Sigmoid colon (tissue), 7 donors: Measurements from ENCODE around the gene CACNA2D3. TPM values are rescaled to one million over a fixed set of nuclear protein-coding genes. Genes with fewer than 3 reads are reported as not detected.

ENCODE experiments used
- DNase-seq: peaks from one replicate; pipeline ENCODE4 v3.0.0-alpha.2; 2019
- H3K27ac ChIP-seq, 4 donors: fragments of 200-600 bp; sonication (generic); one replicate each; pipeline ENCODE4 v1.5.1; 2016 to 2019; ENCODE audit warnings: mild to moderate bottlenecking in 1 of 4
- H3K27me3 ChIP-seq, 3 donors: fragments of 200-600 bp; sonication (generic); one replicate each; pipeline ENCODE4 v1.5.1; 2019; ENCODE audit warnings: mild to moderate bottlenecking in 1 of 3
- H3K36me3 ChIP-seq, 4 donors: fragments of 200-600 bp; sonication (generic); one replicate each; pipeline ENCODE4 v1.5.1; 2016 to 2019
- H3K4me1 ChIP-seq, 4 donors: fragments of 200-600 bp; sonication (generic); one replicate each; pipeline ENCODE4 v1.5.1; 2017 to 2019
- H3K4me3 ChIP-seq, 4 donors: fragments of 200-600 bp; sonication (generic); one replicate each; pipeline ENCODE4 v1.5.1; 2017 to 2019; ENCODE audit warnings: mild to moderate bottlenecking in 2 of 4, moderate library complexity in 1 of 4
- H3K9me3 ChIP-seq, 4 donors: fragments of 200-600 bp in 3 of 4; sonication (generic) in 3 of 4; one replicate each; pipeline versions ENCODE4 v1.5.1 to v1.6.1; 2013 to 2019
- EP300 ChIP-seq, 4 donors: sonication (generic); formaldehyde crosslinking; IDR thresholded peaks; one replicate each; pipeline ENCODE4 v1.6.1; 2017; ENCODE audit warnings: antibody characterized with exemption in 4 of 4
- POLR2A ChIP-seq, 2 donors: fragments of 450-650 bp; IDR thresholded peaks; one replicate each; pipeline ENCODE4 v1.6.1; 2016; ENCODE audit warnings: antibody characterized with exemption in 2 of 2, mild to moderate bottlenecking in 2 of 2, moderate library complexity in 2 of 2
- POLR2AphosphoS5 ChIP-seq, 4 donors: sonication (generic); formaldehyde crosslinking; IDR thresholded peaks; one replicate each; pipeline ENCODE4 v1.6.1; 2017; ENCODE audit warnings: antibody characterized with exemption in 4 of 4
- WGBS, 2 donors: extraction: QIAGEN DNeasy Blood & Tissue Kit; methylation state at CpG; one replicate each; pipeline ENCODE4 v1.1.7; 2013; 5-methylcytosine and 5-hydroxymethylcytosine counted together
- intact Hi-C: fragments of 100-400 bp; cut with DNase I; formaldehyde crosslinking; loops from one replicate; pipeline ENCODE4 v1.15.1; 2023
- polyA plus RNA-seq, 3 donors: library from polyadenylated mRNA; stranded (reverse); fragments of 200-250 nt; gene quantifications; one replicate each; pipeline ENCODE4 v1.2.3, GENCODE V29; 2013
- total RNA-seq, 4 donors: library from RNA; depleted of rRNA; stranded (reverse); fragments of >200 nt; gene quantifications; one replicate each; pipeline ENCODE4 v1.1.0, GENCODE V29; 2016
- TF ChIP-seq, protein P1 (sequence below), 4 experiments: fragments of 450-650 bp in 3 of 4; fragments of 200-600 bp in 1 of 4; IDR thresholded peaks; one replicate each; pipeline ENCODE4 v1.5.1; 2016 to 2019; ENCODE audit warnings: antibody characterized with exemption in 4 of 4, mild to moderate bottlenecking in 3 of 4, moderate library complexity in 2 of 4
- donor health status: healthy with polysubstance abuse.
- donor health status: Bipolar disorder and iron deficiency.
- donor health status: healthy.

CACNA2D3 gene
- total and polyA plus RNA-seq, 7 donors = 0.32 to 10.2 (median 4.8) TPM; not detected in 1

DNA sequence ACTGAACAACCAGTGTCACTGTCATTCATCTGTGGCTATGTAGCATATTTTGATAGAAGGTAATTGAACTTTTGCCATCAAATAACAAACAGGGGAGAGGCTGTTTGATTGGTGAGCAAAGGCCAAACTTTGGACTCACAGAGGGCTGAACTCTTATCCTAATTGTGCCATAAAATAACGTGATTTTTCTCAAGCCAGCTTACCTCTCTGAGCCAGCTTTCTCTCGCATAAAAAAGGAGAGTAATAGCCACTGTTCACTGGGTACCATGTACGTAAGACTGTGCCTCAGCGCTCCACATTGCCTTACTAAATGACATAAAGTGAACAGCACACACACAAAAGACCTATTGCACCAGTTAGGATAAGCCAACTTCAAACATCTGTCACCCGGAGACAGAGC, 588.6 kb downstream of the CACNA2D3 start:
- Histone ChIP-seq H3K4me1 (no peaks in the 10 kb centered on the region), H3K9me3 (no peaks in the 10 kb centered on the region), H3K27ac (no peak overlapping the region), H3K36me3 (no peaks in the 10 kb centered on the region), H3K27me3 (no peaks in the 10 kb centered on the region), H3K4me3 (no peak overlapping the region)
- DNase-seq = no peak
- TF ChIP-seq POLR2A (IDR thresholded peaks at IDR 0.05) = no peak
- no peak for TF ChIP-seq POLR2AphosphoS5 (IDR thresholded peaks at IDR 0.05)
- TF ChIP-seq EP300 (IDR thresholded peaks at IDR 0.05) = no peak
- TF ChIP-seq, protein P1, sequence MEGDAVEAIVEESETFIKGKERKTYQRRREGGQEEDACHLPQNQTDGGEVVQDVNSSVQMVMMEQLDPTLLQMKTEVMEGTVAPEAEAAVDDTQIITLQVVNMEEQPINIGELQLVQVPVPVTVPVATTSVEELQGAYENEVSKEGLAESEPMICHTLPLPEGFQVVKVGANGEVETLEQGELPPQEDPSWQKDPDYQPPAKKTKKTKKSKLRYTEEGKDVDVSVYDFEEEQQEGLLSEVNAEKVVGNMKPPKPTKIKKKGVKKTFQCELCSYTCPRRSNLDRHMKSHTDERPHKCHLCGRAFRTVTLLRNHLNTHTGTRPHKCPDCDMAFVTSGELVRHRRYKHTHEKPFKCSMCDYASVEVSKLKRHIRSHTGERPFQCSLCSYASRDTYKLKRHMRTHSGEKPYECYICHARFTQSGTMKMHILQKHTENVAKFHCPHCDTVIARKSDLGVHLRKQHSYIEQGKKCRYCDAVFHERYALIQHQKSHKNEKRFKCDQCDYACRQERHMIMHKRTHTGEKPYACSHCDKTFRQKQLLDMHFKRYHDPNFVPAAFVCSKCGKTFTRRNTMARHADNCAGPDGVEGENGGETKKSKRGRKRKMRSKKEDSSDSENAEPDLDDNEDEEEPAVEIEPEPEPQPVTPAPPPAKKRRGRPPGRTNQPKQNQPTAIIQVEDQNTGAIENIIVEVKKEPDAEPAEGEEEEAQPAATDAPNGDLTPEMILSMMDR (IDR thresholded peaks at IDR 0.05) = no peak
- 21 to 59% methylated on average over 5 of the region's 5 CpGs for WGBS, 2 donors
- intact Hi-C loops = no loop called here

DNA sequence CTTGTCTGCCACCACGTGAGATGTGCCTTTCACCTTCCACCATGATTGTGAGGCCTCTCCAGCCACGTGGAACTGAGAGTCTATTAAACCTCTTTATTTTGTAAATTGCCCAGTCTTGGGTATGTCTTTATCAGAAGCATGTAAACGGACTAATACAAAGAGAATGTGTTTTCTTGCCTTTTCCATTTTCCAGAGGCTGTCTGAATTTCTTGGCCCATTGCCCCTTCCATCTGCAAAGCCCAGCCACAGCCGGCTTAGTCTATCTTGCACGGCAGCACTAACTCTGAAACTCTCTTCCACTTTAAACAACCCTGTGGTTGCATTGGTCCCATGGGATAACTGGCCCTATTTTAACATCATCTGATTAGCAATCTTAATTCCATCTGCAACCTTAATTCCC, 590.2 kb downstream of the CACNA2D3 start:
- Histone ChIP-seq H3K9me3 (no peaks in the 10 kb centered on the region), H3K27me3 (no peaks in the 10 kb centered on the region), H3K27ac (no peak overlapping the region), H3K36me3 (no peaks in the 10 kb centered on the region), H3K4me3 (no peak overlapping the region), H3K4me1 (no peaks in the 10 kb centered on the region)
- no peak for DNase-seq
- 75 to 77% methylated on average over 5 of the region's 5 CpGs for WGBS, 2 donors
- no peak for TF ChIP-seq POLR2A (IDR thresholded peaks at IDR 0.05)
- no peak for TF ChIP-seq POLR2AphosphoS5 (IDR thresholded peaks at IDR 0.05)
- TF ChIP-seq EP300 (IDR thresholded peaks at IDR 0.05) = no peak
- TF ChIP-seq, protein P1 (IDR thresholded peaks at IDR 0.05) = no peak
- intact Hi-C loops = no loop called here

DNA sequence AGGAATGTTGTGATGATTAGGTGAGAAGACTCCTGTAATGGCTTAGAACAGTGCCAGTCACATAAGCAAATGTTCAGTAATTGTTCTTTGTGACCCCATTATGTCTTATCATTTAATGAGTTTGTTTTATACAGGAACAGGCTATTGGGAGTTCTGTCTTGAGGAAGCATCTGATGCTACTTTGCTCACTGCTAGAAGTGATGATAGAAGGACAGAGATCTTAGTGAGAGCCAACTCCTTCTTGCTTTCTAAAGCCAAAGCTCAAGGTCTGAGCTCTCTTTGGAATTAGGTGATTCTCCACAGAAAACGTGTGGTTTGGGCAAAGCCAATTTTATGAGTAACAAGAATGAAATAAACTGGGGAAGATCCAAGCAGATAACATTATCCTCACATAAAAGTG, 590.7 kb downstream of the CACNA2D3 start:
- Histone ChIP-seq H3K27ac (no peak overlapping the region), H3K9me3 (no peaks in the 10 kb centered on the region), H3K36me3 (no peaks in the 10 kb centered on the region), H3K4me1 (no peaks in the 10 kb centered on the region), H3K4me3 (no peak overlapping the region), H3K27me3 (no peaks in the 10 kb centered on the region)
- WGBS, 2 donors = 58 to 76% methylated on average over 1 of the region's 1 CpG
- TF ChIP-seq POLR2A (IDR thresholded peaks at IDR 0.05) = no peak
- no peak for TF ChIP-seq POLR2AphosphoS5 (IDR thresholded peaks at IDR 0.05)
- TF ChIP-seq, protein P1 (IDR thresholded peaks at IDR 0.05) = no peak
- TF ChIP-seq EP300 (IDR thresholded peaks at IDR 0.05) = no peak
- no peak for DNase-seq
- intact Hi-C loops = no loop called here

DNA sequence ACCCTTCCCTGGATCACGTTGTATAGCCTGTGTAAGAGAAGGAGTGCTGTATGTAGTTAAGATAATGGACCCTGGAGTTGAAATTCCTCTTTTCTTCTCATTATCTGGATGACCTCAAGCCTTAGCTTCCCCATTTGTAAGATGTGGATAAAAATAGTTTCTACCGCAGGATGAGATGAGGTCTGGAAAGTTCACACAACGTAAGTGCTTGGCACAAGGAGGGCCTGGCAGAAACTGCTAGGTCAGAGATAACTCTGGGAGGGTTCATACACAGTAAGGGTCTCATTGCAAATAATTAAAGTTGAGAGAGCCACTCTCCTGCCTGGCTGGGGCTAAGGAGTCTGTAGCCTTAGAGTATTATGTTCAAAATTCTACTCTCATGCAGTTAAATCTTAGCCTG, 591.1 kb downstream of the CACNA2D3 start:
- Histone ChIP-seq H3K27ac (no peak overlapping the region), H3K9me3 (no peaks in the 10 kb centered on the region), H3K4me1 (no peaks in the 10 kb centered on the region), H3K27me3 (no peaks in the 10 kb centered on the region), H3K36me3 (no peaks in the 10 kb centered on the region), H3K4me3 (no peak overlapping the region)
- DNase-seq = no peak
- intact Hi-C loops = no loop called here
- TF ChIP-seq EP300 (IDR thresholded peaks at IDR 0.05) = no peak
- TF ChIP-seq POLR2A (IDR thresholded peaks at IDR 0.05) = no peak
- TF ChIP-seq POLR2AphosphoS5 (IDR thresholded peaks at IDR 0.05) = no peak
- TF ChIP-seq, protein P1 (IDR thresholded peaks at IDR 0.05) = no peak
- WGBS, 2 donors = 50 to 82% methylated on average over 3 of the region's 3 CpGs

DNA sequence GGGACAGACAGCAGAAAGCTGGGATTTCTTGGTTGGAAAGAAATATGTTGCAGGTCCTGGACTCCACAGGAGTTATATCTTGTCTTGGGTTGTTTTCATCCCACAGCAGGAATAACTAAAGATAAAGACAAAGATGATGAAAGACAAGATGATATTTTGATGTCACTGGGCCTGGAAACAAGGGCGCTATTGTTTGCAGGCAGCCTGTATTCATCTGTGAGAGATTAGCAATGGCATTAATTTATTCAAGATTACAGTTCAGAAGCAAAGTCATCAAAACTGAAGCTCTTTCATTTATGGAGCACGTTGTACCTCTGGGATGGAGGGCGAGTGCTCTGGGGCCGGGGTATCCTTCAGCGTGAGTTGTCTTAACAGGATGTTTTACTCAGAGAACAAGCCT, 591.7 kb downstream of the CACNA2D3 start:
- Histone ChIP-seq H3K4me3 (no peak overlapping the region), H3K27me3 (no peaks in the 10 kb centered on the region), H3K27ac (no peak overlapping the region), H3K36me3 (no peaks in the 10 kb centered on the region), H3K4me1 (no peaks in the 10 kb centered on the region), H3K9me3 (no peaks in the 10 kb centered on the region)
- TF ChIP-seq, protein P1 (IDR thresholded peaks at IDR 0.05) = no peak
- TF ChIP-seq POLR2A (IDR thresholded peaks at IDR 0.05) (no peak), POLR2AphosphoS5 (IDR thresholded peaks at IDR 0.05) (no peak), EP300 (IDR thresholded peaks at IDR 0.05) (no peak)
- no peak for DNase-seq
- WGBS, 2 donors = 94 to 95% methylated on average over 5 of the region's 5 CpGs
- intact Hi-C loops = no loop called here
